HG02884 (cell line): ENCODE data around the gene PHF12.

Source experiments
- ATAC-seq: cut with Tn5 transposase; IDR thresholded peaks from one replicate; pipeline ENCODE4 v1.9.1; 2021; ENCODE audit warnings: mild to moderate bottlenecking, moderate library complexity; ENCODE audit not compliant: unreplicated experiment

The PHF12 gene

GRCh38 chr17:28864991-28865849 is 86.1 kb downstream of the PHF12 start:
- no peak for ATAC-seq

- ATAC-seq, result no peak
Observed at GRCh38 chr17:28863953-28864352, 87.4 kb downstream of the PHF12 start.

DNA sequence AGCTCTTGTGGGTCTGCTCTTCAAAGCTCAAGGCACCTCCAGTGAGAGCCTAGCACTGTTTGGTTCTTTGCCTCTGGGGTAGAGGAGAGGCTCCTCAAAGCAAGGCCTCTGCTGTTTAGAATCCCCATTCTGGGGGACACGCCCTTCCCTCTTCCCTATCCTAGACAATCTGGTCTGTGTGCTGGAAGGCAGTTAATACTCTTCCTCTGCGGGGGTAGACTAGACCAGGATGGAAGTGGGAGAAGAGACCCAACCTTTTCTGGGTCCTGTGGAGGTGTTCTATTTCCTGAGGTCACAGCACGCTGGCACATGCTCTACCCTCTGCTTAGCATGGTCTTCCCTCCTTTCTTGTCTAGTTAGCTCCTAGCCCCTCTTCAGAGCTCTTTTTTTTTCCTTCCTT is 88.8 kb downstream of the PHF12 start:
- ATAC-seq, result no peak

GRCh38 chr17:28861393-28862203 is 89.7 kb downstream of the PHF12 start:
- no peak for ATAC-seq

DNA sequence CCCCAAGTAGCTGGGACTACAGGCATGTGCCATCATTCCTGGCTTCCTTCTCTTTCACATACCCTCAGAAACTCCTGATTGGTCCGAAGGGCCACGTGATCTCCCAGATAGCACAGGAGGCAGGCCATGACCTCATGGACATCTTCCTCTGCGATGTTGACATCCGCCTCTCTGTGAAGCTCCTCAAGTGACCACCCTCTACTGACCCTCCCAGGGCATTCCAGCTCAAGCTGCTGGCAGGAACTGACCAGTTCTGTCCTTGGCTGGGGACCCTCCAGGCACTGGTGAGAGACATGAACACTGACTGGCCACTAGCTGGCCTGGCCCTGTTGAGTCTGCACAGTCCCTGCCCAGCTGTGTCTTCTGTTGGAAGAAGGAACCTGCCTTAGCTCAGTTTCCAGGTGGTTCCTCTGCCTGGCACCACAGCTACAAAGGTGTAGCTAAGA is 90.9 kb downstream of the PHF12 start:
- no peak for ATAC-seq

DNA sequence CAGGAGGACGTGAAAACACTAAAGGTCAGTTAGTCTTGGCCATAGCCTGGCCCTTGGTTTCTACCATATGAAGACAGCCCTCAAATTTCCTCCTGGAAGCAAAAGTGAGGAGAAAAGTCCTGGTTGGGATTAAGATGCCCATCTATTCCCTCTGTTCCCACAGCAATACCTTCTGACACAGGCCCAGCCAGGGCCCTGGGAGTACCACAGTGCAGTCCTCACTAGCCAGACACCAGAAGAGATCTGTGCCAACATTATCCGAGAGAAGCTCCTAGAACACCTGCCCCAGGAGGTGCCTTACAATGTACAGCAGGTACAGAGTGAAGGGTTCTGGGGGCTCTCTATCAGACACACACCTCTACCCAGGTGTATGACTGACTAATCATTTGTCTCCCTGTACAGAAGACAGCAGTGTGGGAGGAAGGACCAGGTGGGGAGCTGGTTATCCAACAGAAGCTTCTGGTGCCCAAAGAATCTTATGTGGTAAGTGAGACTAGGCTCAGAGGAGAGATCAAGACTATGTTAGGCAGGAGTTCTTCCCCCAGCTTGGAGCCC is 92.4 kb downstream of the PHF12 start:
- no peak for ATAC-seq

GRCh38 chr17:28857905-28858800 is 93.2 kb downstream of the PHF12 start:
- ATAC-seq, result no peak

GRCh38 chr17:28856028-28856574 is 95.2 kb downstream of the PHF12 start:
- no peak for ATAC-seq

DNA sequence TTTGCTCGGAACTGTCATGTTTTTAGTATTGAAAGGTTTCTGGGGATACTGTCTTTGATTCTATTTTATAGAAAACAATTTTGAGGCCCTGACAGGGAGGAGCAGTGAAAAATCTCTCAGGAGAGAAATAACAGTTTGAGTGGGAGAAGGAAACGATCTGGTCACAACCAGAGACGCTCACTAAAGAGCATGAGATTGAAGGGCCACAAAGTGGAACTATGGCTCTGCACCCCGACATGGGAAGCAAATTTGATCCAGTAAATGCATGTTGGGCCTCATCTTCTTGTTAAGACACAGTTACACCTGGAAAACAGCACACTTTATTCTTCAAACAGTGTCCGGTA is 96.0 kb downstream of the PHF12 start:
- no peak for ATAC-seq
